Sigmoid colon (tissue), 7 donors: ENCODE data around the gene RASGRP3. TPM values are rescaled to one million over a fixed set of nuclear protein-coding genes. Genes with fewer than 3 reads are reported as not detected.

ENCODE experiments used
- DNase-seq: peaks from one replicate; pipeline ENCODE4 v3.0.0-alpha.2; 2019
- H3K27ac ChIP-seq, 4 donors: fragments of 200-600 bp; sonication (generic); one replicate each; pipeline ENCODE4 v1.5.1; 2016 to 2019; ENCODE audit warnings: mild to moderate bottlenecking in 1 of 4
- H3K27me3 ChIP-seq, 3 donors: fragments of 200-600 bp; sonication (generic); one replicate each; pipeline ENCODE4 v1.5.1; 2019; ENCODE audit warnings: mild to moderate bottlenecking in 1 of 3
- H3K36me3 ChIP-seq, 4 donors: fragments of 200-600 bp; sonication (generic); one replicate each; pipeline ENCODE4 v1.5.1; 2016 to 2019
- H3K4me1 ChIP-seq, 4 donors: fragments of 200-600 bp; sonication (generic); one replicate each; pipeline ENCODE4 v1.5.1; 2017 to 2019
- H3K4me3 ChIP-seq, 4 donors: fragments of 200-600 bp; sonication (generic); one replicate each; pipeline ENCODE4 v1.5.1; 2017 to 2019; ENCODE audit warnings: mild to moderate bottlenecking in 2 of 4, moderate library complexity in 1 of 4
- H3K9me3 ChIP-seq, 4 donors: fragments of 200-600 bp in 3 of 4; sonication (generic) in 3 of 4; one replicate each; pipeline versions ENCODE4 v1.5.1 to v1.6.1; 2013 to 2019
- EP300 ChIP-seq, 4 donors: sonication (generic); formaldehyde crosslinking; IDR thresholded peaks; one replicate each; pipeline ENCODE4 v1.6.1; 2017; ENCODE audit warnings: antibody characterized with exemption in 4 of 4
- POLR2A ChIP-seq, 2 donors: fragments of 450-650 bp; IDR thresholded peaks; one replicate each; pipeline ENCODE4 v1.6.1; 2016; ENCODE audit warnings: antibody characterized with exemption in 2 of 2, mild to moderate bottlenecking in 2 of 2, moderate library complexity in 2 of 2
- POLR2AphosphoS5 ChIP-seq, 4 donors: sonication (generic); formaldehyde crosslinking; IDR thresholded peaks; one replicate each; pipeline ENCODE4 v1.6.1; 2017; ENCODE audit warnings: antibody characterized with exemption in 4 of 4
- WGBS, 2 donors: extraction: QIAGEN DNeasy Blood & Tissue Kit; methylation state at CpG; one replicate each; pipeline ENCODE4 v1.1.7; 2013; 5-methylcytosine and 5-hydroxymethylcytosine counted together
- intact Hi-C: fragments of 100-400 bp; cut with DNase I; formaldehyde crosslinking; loops from one replicate; pipeline ENCODE4 v1.15.1; 2023
- polyA plus RNA-seq, 3 donors: library from polyadenylated mRNA; stranded (reverse); fragments of 200-250 nt; gene quantifications; one replicate each; pipeline ENCODE4 v1.2.3, GENCODE V29; 2013
- total RNA-seq, 4 donors: library from RNA; depleted of rRNA; stranded (reverse); fragments of >200 nt; gene quantifications; one replicate each; pipeline ENCODE4 v1.1.0, GENCODE V29; 2016
- TF ChIP-seq, protein P1 (sequence below), 4 experiments: fragments of 450-650 bp in 3 of 4; fragments of 200-600 bp in 1 of 4; IDR thresholded peaks; one replicate each; pipeline ENCODE4 v1.5.1; 2016 to 2019; ENCODE audit warnings: antibody characterized with exemption in 4 of 4, mild to moderate bottlenecking in 3 of 4, moderate library complexity in 2 of 4
- donor health status: healthy with polysubstance abuse.
- donor health status: Bipolar disorder and iron deficiency.
- donor health status: healthy.

Gene RASGRP3
- total and polyA plus RNA-seq, 7 donors, result 1.8 to 14.7 (median 6.7) TPM

DNA sequence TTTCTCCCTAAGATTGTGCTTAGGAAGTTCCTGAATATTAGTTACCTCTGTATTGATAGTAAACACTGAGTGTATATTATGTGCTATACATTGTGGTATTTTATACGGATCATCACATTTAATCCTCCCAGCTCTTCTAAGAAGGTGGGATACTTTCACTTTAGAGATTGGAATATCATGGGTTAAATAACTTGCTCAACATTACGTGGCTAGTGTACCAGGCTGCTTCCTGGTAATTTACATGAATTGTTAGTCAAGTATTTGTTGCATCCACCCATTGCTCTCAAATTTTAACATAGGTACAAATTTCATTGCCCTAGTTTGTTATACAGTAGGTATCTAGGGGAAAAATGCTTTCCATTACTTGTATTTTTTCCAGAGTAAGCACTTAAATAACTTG is 101.2 kb downstream of the RASGRP3 start:
- intact Hi-C loops, result no loop called here

DNA sequence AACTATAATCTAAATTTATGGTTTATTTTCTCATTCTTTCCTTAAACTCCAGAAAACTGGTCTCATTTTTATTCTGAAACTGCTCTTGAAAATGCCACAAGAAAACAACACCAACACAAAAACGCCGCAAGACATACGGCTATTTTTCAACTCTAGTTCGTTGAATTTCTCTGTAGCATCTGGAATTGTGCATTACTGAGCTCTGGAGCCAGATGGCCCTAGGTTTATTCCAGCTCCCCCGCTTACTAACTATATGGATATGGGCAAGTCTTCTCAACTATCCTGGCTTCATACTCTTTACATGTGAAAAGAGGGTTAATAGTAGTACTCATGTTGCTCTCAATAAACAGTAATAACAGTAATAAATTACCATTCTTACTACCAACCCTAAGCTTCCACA is 102.8 kb downstream of the RASGRP3 start:
- 90 to 91% methylated on average over 5 of the region's 5 CpGs for WGBS, 2 donors

More for the DNA sequence above, 101.2 kb downstream of the RASGRP3 start:
- WGBS, 2 donors, result 50% methylated on average over 2 of the region's 2 CpGs
- TF ChIP-seq, protein P1, sequence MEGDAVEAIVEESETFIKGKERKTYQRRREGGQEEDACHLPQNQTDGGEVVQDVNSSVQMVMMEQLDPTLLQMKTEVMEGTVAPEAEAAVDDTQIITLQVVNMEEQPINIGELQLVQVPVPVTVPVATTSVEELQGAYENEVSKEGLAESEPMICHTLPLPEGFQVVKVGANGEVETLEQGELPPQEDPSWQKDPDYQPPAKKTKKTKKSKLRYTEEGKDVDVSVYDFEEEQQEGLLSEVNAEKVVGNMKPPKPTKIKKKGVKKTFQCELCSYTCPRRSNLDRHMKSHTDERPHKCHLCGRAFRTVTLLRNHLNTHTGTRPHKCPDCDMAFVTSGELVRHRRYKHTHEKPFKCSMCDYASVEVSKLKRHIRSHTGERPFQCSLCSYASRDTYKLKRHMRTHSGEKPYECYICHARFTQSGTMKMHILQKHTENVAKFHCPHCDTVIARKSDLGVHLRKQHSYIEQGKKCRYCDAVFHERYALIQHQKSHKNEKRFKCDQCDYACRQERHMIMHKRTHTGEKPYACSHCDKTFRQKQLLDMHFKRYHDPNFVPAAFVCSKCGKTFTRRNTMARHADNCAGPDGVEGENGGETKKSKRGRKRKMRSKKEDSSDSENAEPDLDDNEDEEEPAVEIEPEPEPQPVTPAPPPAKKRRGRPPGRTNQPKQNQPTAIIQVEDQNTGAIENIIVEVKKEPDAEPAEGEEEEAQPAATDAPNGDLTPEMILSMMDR (IDR thresholded peaks at IDR 0.05), result no peak
- TF ChIP-seq POLR2A (IDR thresholded peaks at IDR 0.05) (no peak), POLR2AphosphoS5 (IDR thresholded peaks at IDR 0.05) (no peak), EP300 (IDR thresholded peaks at IDR 0.05) (no peak)
- H3K27me3 ChIP-seq, result no peaks in the 10 kb centered on the region
- no peaks in the 10 kb centered on the region for H3K4me1 ChIP-seq
- DNase-seq, result no peak
- H3K4me3 ChIP-seq, result no peak overlapping the region
- H3K9me3 ChIP-seq, result no peaks in the 10 kb centered on the region
- H3K27ac ChIP-seq, result no peak overlapping the region
- H3K36me3 ChIP-seq, result no peaks in the 10 kb centered on the region

DNA sequence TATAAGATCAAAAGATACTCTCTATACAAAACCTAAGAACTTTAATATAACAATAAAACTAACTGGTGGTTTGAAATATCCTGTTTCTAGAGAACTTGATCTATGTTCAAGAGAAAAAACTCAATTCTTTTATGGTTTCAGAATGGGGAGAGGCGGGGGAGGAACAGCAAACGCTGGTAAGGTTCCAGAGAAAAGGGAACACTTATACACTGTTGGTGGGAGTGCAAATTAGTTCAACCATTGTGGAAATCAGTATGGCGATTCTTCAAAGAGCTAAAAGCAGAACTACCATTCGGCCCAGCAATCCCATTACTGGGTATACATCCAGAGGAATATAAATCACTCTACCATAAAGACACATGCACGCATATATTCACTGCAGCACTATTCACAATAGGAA is 105.4 kb downstream of the RASGRP3 start:
- DNase-seq, result no peak
- Histone ChIP-seq H3K4me3 (no peak overlapping the region), H3K4me1 (peaks cover 0 to 13% (median 9%) of the 10 kb centered on the region in 4 donors), H3K9me3 (no peaks in the 10 kb centered on the region), H3K27ac (no peak overlapping the region), H3K27me3 (no peaks in the 10 kb centered on the region), H3K36me3 (peaks cover 8 to 25% (median 14%) of the 10 kb centered on the region in 4 donors)
- intact Hi-C loops, result loop anchor here (5.0 kb wide), 3 partner anchors 105 to 635 kb away; partner anchors contain the start of genes LTBP1 and RASGRP3
- TF ChIP-seq POLR2AphosphoS5 (IDR thresholded peaks at IDR 0.05), result no peak
- TF ChIP-seq EP300 (IDR thresholded peaks at IDR 0.05), result no peak
- TF ChIP-seq, protein P1 (IDR thresholded peaks at IDR 0.05), result no peak
- no peak for TF ChIP-seq POLR2A (IDR thresholded peaks at IDR 0.05)
- WGBS, 2 donors, result 64 to 87% methylated on average over 5 of the region's 5 CpGs

More for the DNA sequence above, 102.8 kb downstream of the RASGRP3 start:
- intact Hi-C loops, result no loop called here
- H3K27ac ChIP-seq, result no peak overlapping the region
- peaks cover 0 to 7% (median 2%) of the 10 kb centered on the region in 4 donors for H3K36me3 ChIP-seq
- H3K9me3 ChIP-seq, result no peaks in the 10 kb centered on the region
- H3K4me1 ChIP-seq, result no peaks in the 10 kb centered on the region
- no peak for TF ChIP-seq POLR2A (IDR thresholded peaks at IDR 0.05)
- TF ChIP-seq, protein P1 (IDR thresholded peaks at IDR 0.05), result no peak
- no peak for TF ChIP-seq POLR2AphosphoS5 (IDR thresholded peaks at IDR 0.05)
- no peak for TF ChIP-seq EP300 (IDR thresholded peaks at IDR 0.05)
- H3K4me3 ChIP-seq, result no peak overlapping the region
- no peak for DNase-seq
- no peaks in the 10 kb centered on the region for H3K27me3 ChIP-seq

DNA sequence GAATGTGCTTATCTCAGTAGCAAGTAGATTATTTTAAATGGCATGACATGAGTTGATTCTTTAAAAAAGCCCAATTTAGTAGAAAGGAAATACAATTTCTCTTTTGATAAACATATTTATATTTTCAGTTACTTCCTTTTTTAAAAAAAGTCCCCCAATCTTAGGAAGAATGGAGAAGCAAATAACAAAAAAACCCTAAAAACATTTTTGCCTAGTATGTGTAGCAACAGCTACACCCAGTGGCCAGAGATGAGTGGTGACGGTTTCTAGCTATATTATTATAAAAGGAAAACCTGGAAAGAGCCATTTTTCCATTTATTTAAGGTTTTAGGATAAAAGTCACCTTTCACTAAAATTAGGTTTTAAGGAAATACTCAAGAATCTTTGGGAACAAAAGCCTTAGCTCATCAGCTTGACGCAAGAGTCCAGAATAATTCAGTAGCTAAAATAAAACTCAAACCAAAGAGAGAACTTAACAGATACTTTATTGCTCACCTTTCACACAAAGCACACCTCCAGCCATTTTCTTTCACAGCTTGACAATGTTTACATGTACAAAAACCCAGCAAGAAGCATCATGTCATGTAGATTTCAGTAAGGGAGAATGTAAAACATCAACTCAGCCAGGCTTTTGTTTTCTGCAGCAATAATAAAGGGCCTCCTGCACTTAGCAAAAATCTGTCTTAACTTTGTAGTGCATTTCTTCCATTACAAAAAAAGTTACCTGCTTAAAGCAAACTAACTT is 106.9 kb downstream of the RASGRP3 start:
- no peak for TF ChIP-seq POLR2A (IDR thresholded peaks at IDR 0.05)
- TF ChIP-seq, protein P1 (IDR thresholded peaks at IDR 0.05), result peak; percentile 39 to 73 (median 62)
- Histone ChIP-seq H3K36me3 (peaks cover 8 to 31% (median 14%) of the 10 kb centered on the region in 4 donors), H3K27me3 (no peaks in the 10 kb centered on the region), H3K27ac (peak overlapping the region in 1 of 4 donors; percentile 18), H3K4me1 (peaks cover 0 to 22% (median 10%) of the 10 kb centered on the region in 4 donors), H3K4me3 (no peak overlapping the region), H3K9me3 (no peaks in the 10 kb centered on the region)
- WGBS, 2 donors, result 8 to 26% methylated on average over 2 of the region's 2 CpGs
- intact Hi-C loops, result loop anchor here (5.0 kb wide), 3 partner anchors 106 to 636 kb away; partner anchors contain the start of genes LTBP1 and RASGRP3
- DNase-seq, result no peak
